ENCODE data around the gene AP1AR. TPM values are rescaled to one million over a fixed set of nuclear protein-coding genes. Genes with fewer than 3 reads are reported as not detected.

Gene AP1AR
- total RNA-seq, 1 experiment from 2014 or later = 30.8 TPM

DNA sequence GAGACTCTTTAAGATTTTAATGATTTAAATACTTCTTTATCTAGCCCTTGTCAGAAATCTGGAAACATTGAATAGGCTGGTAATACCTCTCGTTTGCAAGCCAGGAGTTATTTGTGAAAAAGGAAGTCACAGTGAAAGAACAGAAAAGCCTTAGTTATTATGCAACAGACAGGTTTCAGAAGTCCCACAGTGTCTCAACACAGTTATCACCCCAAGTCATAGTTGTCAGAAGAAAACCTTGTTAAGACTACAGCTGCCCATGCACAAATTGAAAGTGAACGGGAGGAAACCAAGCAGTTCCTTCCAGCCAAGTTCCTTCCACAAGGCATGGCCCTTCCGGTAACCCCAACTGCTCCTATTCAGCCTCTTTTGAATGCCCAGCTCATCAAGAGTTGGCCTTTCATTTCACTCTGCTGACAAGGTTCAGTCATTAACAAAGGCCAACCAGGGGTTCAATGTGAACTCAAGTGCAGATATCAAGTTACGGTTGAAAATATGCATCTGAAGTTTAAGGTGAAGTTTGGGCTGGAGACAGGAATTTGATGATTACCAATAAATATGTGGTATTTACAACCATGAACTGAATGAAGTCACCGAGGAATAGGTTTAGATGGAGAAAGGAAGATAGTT is 81.1 kb downstream of the AP1AR start:
- intact Hi-C loops (cut with micrococcal nuclease; ENCODE audit: unreplicated experiment) = no loop called here
- Mint-ChIP-seq H3K27me3 (ENCODE audit: unreplicated experiment) (no peaks in the 10 kb centered on the region), H3K4me1 (ENCODE audit: low read depth, unreplicated experiment) (no peaks in the 10 kb centered on the region), H3K36me3 (ENCODE audit: insufficient read depth, unreplicated experiment) (no peaks in the 10 kb centered on the region), H3K4me3 (ENCODE audit: low read depth, unreplicated experiment) (no peak overlapping the region), H3K9me3 (ENCODE audit: low read depth, unreplicated experiment) (no peaks in the 10 kb centered on the region), H3K27ac (ENCODE audit: unreplicated experiment) (no peak overlapping the region)
- TF ChIP-seq, protein P1, sequence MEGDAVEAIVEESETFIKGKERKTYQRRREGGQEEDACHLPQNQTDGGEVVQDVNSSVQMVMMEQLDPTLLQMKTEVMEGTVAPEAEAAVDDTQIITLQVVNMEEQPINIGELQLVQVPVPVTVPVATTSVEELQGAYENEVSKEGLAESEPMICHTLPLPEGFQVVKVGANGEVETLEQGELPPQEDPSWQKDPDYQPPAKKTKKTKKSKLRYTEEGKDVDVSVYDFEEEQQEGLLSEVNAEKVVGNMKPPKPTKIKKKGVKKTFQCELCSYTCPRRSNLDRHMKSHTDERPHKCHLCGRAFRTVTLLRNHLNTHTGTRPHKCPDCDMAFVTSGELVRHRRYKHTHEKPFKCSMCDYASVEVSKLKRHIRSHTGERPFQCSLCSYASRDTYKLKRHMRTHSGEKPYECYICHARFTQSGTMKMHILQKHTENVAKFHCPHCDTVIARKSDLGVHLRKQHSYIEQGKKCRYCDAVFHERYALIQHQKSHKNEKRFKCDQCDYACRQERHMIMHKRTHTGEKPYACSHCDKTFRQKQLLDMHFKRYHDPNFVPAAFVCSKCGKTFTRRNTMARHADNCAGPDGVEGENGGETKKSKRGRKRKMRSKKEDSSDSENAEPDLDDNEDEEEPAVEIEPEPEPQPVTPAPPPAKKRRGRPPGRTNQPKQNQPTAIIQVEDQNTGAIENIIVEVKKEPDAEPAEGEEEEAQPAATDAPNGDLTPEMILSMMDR (IDR thresholded peaks at IDR 0.05; ENCODE audit: unreplicated experiment) = no peak
- no peak for DNase-seq
- CTCF ChIA-PET = no interaction called here
- BruUV-seq (replicated peaks) = no TSS peak

DNA sequence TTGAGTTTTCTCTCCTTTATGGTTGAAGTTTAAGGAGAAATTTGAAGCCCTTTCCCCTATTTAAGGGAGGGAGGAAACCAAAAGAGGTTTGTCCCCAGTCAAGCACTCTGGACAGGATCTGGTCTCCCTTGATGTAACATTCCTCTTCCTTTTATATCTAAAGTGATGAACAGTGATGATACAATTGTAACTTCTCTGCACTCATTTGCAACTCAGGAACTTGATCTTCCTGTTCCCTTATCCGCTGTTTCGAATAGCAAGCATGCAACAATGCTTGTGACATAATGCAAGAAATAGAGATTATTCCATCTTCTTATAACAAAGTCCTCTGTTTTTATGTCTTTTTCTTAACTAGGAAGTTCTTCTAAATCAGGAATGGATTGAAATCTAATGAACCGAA is 83.9 kb downstream of the AP1AR start:
- intact Hi-C loops (cut with micrococcal nuclease; ENCODE audit: unreplicated experiment) = no loop called here
- no TSS peak for BruUV-seq (replicated peaks)
- Mint-ChIP-seq H3K27me3 (ENCODE audit: unreplicated experiment) (no peaks in the 10 kb centered on the region), H3K27ac (ENCODE audit: unreplicated experiment) (no peak overlapping the region), H3K36me3 (ENCODE audit: insufficient read depth, unreplicated experiment) (no peaks in the 10 kb centered on the region), H3K4me3 (ENCODE audit: low read depth, unreplicated experiment) (no peak overlapping the region), H3K4me1 (ENCODE audit: low read depth, unreplicated experiment) (no peaks in the 10 kb centered on the region), H3K9me3 (ENCODE audit: low read depth, unreplicated experiment) (no peaks in the 10 kb centered on the region)
- CTCF ChIA-PET = no interaction called here
- DNase-seq = no peak
- TF ChIP-seq, protein P1 (IDR thresholded peaks at IDR 0.05; ENCODE audit: unreplicated experiment) = no peak

DNA sequence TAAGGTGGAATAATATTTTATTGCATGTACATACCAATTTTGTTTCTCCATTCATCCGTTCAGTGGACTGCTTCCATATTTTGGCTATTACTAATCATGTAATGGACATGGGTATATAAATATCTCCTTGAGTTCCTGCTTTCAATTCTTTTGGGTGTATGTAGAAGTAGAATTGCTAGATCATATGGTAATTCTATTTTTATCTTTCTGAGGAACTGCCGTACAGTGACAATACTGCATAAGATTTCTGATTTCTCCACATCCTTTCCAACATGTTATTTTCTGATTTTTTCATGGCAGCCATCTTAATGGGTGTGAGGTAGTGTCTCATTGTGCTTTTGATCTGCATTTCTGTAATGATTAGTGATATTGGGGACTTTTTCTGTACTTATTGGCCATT is 84.8 kb downstream of the AP1AR start:
- no peak for DNase-seq
- no peaks in the 10 kb centered on the region for H3K9me3 Mint-ChIP-seq (ENCODE audit: low read depth, unreplicated experiment)
- BruUV-seq (replicated peaks) = no TSS peak
- no peaks in the 10 kb centered on the region for H3K4me1 Mint-ChIP-seq (ENCODE audit: low read depth, unreplicated experiment)
- H3K27me3 Mint-ChIP-seq (ENCODE audit: unreplicated experiment) = no peaks in the 10 kb centered on the region
- H3K4me3 Mint-ChIP-seq (ENCODE audit: low read depth, unreplicated experiment) = no peak overlapping the region
- H3K36me3 Mint-ChIP-seq (ENCODE audit: insufficient read depth, unreplicated experiment) = no peaks in the 10 kb centered on the region
- CTCF ChIA-PET = no interaction called here
- no peak overlapping the region for H3K27ac Mint-ChIP-seq (ENCODE audit: unreplicated experiment)
- TF ChIP-seq, protein P1 (IDR thresholded peaks at IDR 0.05; ENCODE audit: unreplicated experiment) = no peak
- intact Hi-C loops (cut with micrococcal nuclease; ENCODE audit: unreplicated experiment) = no loop called here

DNA sequence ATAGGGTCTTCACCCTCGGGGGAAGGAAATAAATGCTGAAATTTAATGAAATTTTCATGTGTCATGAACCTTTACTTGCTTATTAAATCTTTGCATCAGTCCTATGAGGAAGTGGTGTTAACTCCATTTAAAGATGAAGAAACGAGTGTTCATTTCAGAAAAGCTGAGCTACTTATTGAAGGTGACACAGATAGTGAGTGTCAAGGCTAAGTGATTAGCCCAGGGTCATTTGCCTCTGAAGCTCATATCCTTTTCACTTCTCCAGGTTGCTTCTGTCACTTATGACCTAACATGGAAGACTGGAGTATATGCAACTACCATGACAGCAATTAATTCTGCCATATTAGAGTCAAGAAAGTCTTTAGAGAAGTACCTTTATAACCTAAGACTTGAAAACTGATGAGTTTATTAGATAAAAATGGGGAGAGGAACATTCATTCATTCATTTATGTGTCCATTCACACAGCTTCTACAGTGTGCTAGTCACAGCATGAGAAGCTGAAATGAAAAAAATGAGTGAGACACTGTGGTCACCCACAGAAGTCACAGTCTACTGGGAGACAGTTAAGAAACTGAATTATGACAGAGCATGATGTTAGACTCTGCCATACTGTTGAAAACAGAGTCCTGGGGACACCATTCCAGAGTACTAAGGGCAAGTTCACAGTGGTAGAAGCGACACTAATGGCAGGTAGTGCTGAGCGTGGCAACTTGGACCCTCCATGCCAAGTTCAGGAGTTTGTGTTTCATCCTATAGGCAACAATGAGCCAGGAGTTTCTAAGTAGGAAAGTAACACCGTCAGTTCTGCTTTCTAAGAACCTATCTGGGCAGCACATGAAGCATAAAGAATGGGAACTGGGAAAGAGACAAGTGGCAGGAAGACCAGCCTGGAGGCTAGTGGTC is 86.9 kb downstream of the AP1AR start:
- TF ChIP-seq, protein P1 (IDR thresholded peaks at IDR 0.05; ENCODE audit: unreplicated experiment) = no peak
- CTCF ChIA-PET = no interaction called here
- H3K27me3 Mint-ChIP-seq (ENCODE audit: unreplicated experiment) = no peaks in the 10 kb centered on the region
- H3K9me3 Mint-ChIP-seq (ENCODE audit: low read depth, unreplicated experiment) = no peaks in the 10 kb centered on the region
- no peaks in the 10 kb centered on the region for H3K4me1 Mint-ChIP-seq (ENCODE audit: low read depth, unreplicated experiment)
- no TSS peak for BruUV-seq (replicated peaks)
- H3K27ac Mint-ChIP-seq (ENCODE audit: unreplicated experiment) = no peak overlapping the region
- intact Hi-C loops (cut with micrococcal nuclease; ENCODE audit: unreplicated experiment) = no loop called here
- no peaks in the 10 kb centered on the region for H3K36me3 Mint-ChIP-seq (ENCODE audit: insufficient read depth, unreplicated experiment)
- no peak for DNase-seq
- H3K4me3 Mint-ChIP-seq (ENCODE audit: low read depth, unreplicated experiment) = no peak overlapping the region

Other genes starting within 250 kb of the AP1AR start
- 1.4 and 1.6 TPM in 2 replicates for gene FAM241A, start 86.3 kb upstream of the AP1AR start, total RNA-seq (2022)
- gene TIFA, start 54.1 kb downstream of the AP1AR start, total RNA-seq (2022) = 6.6 and 9.7 TPM in 2 replicates
- 17.1 and 17.9 TPM in 2 replicates for gene ALPK1, start 65.6 kb downstream of the AP1AR start, total RNA-seq (2022)

Measured in Calu3 (cell line).